Mucosa of rectum (tissue), 2 donors: Measurements from ENCODE around the gene TCEAL9.
"Not testable (repeated sequence)": the region's sequence is repeated elsewhere in the genome, so short reads cannot be mapped to it uniquely, and the experiment has no call there.

Experiments used
- H3K27ac ChIP-seq, 2 donors: one replicate each; pipeline ENCODE4 v1.7.0; 2013; ENCODE audit warnings: inconsistent platforms in 2 of 2, low read depth in 2 of 2, low read length in 2 of 2
- H3K27me3 ChIP-seq, 2 donors: one replicate each; pipeline ENCODE4 v1.7.0; 2013; ENCODE audit warnings: low read length in 2 of 2; ENCODE audit not compliant: control insufficient read depth in 2 of 2, insufficient read depth in 2 of 2
- H3K36me3 ChIP-seq, 2 donors: one replicate each; pipeline ENCODE4 v1.7.0; 2013; ENCODE audit warnings: low read length in 2 of 2; ENCODE audit not compliant: control insufficient read depth in 2 of 2, insufficient read depth in 2 of 2
- H3K4me1 ChIP-seq, 2 donors: one replicate each; pipeline ENCODE4 v1.7.0; 2013; ENCODE audit warnings: low read length in 2 of 2, mild to moderate bottlenecking in 1 of 2; ENCODE audit not compliant: control insufficient read depth in 2 of 2, insufficient read depth in 2 of 2
- H3K4me3 ChIP-seq, 2 donors: one replicate each; pipeline ENCODE4 v1.7.0; 2013; ENCODE audit warnings: low read length in 2 of 2
- H3K9ac ChIP-seq, 2 donors: one replicate each; pipeline ENCODE4 v1.7.0; 2013; ENCODE audit warnings: low read length in 2 of 2, low read depth in 1 of 2, mild to moderate bottlenecking in 1 of 2
- H3K9me3 ChIP-seq, 2 donors: one replicate each; pipeline ENCODE4 v1.7.0; 2013; ENCODE audit warnings: low read length in 2 of 2; ENCODE audit not compliant: control insufficient read depth in 2 of 2
- donor health status: healthy.
- donor health status: Normal muscosa, but diverticular disease.

Gene TCEAL9

DNA sequence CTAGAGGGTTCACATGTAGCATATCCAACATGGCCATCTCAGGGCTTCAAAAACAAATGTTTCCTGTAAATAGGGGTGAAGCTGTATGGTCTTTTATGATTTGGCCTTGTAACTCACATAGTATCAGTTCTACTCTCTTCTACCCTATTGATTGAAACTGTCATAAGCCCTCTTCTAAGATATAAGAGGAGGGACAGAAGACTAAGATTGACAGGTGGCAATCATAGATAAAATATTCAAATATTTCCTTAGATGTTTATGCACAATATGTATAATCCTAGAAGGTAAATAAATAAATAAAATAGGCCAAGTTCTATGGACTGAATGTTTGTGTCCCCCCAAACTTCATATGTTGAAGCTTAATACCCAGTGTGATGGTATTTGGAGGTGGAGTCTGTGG lies 13.2 kb downstream of the TCEAL9 start:
- H3K9me3 ChIP-seq, result no peaks in the 10 kb centered on the region
- H3K4me3 ChIP-seq, result no peak overlapping the region
- H3K27ac ChIP-seq, result no peak overlapping the region
- H3K4me1 ChIP-seq, result no peaks in the 10 kb centered on the region
- H3K9ac ChIP-seq, result no peak overlapping the region
- H3K27me3 ChIP-seq, result peaks cover 0 to 3% of the 10 kb centered on the region in 2 donors
- H3K36me3 ChIP-seq, result no peaks in the 10 kb centered on the region

GRCh38 chrX:103372886-103373285 lies 16.6 kb downstream of the TCEAL9 start:
- no peaks in the 10 kb centered on the region for H3K4me1 ChIP-seq
- H3K27me3 ChIP-seq, result no peaks in the 10 kb centered on the region
- no peak overlapping the region for H3K27ac ChIP-seq
- no peaks in the 10 kb centered on the region for H3K36me3 ChIP-seq
- H3K4me3 ChIP-seq, result no peak overlapping the region
- H3K9me3 ChIP-seq, result no peaks in the 10 kb centered on the region
- no peak overlapping the region for H3K9ac ChIP-seq

GRCh38 chrX:103373581-103373980 lies 17.3 kb downstream of the TCEAL9 start:
- no peak overlapping the region for H3K9ac ChIP-seq
- no peaks in the 10 kb centered on the region for H3K27me3 ChIP-seq
- no peaks in the 10 kb centered on the region for H3K36me3 ChIP-seq
- no peak overlapping the region for H3K4me3 ChIP-seq
- H3K4me1 ChIP-seq, result no peaks in the 10 kb centered on the region
- no peak overlapping the region for H3K27ac ChIP-seq
- no peaks in the 10 kb centered on the region for H3K9me3 ChIP-seq

DNA sequence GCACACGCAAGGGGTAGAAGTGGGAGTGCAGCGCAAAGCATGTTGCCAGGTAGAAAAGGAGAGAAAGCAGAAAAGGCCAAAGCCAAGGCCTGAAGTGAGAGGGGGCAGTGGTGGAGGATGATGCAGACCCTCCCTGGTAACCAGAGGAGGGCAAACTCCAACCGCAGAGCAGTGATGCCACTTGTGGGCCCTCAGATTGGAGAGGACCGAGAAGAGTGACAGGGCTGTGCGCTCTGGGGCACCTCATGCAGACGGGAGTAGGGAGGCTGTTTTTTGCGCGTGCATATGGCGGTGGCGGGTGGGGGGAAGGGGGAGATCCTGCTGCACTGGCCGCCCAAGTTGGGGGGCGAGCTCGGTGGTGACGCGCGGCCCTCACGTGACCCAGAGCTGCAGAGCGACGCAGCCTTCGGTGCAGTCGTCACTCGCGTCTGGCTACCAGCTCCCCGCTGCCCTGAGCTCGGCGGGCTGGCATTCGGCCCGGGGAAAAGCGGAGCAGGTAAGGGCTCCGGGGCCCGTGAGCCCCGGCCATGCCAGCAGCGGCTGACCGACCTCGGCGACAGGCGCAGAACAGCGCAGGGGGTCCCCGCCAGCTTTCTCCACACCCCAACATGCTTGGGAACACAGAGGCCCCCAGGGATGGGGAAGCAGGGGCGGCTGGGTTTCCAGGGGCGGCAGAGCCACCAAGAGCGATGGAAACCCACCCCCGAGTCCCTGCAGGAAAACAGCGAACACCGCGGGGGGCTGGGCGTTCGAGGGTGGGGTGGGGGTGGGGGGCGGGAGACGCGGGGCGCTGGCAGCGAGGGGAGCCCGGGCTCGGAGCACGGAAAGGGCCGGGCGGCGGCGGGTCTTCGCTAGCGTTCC lies 20.0 kb downstream of the TCEAL9 start, which contains the start of gene BEX3:
Gene BEX3, plus strand, starts transcription at position 421 of the 861 bp plus-strand sequence. CDS start 984 bp downstream, outside the sequence.
- no peaks in the 10 kb centered on the region for H3K4me1 ChIP-seq
- peak within 1 kb of the TSS; percentile 20 to 61 for H3K27ac ChIP-seq
- no peaks in the 10 kb centered on the region for H3K36me3 ChIP-seq
- peak within 1 kb of the TSS; percentile 47 to 62 for H3K9ac ChIP-seq
- H3K4me3 ChIP-seq, result peak within 1 kb of the TSS; percentile 57 to 63
- no peaks in the 10 kb centered on the region for H3K27me3 ChIP-seq
- H3K9me3 ChIP-seq, result no peaks in the 10 kb centered on the region

- H3K36me3 ChIP-seq, result no peaks in the 10 kb centered on the region
- no peaks in the 10 kb centered on the region for H3K27me3 ChIP-seq
- H3K4me1 ChIP-seq, result no peaks in the 10 kb centered on the region
- H3K9me3 ChIP-seq, result no peaks in the 10 kb centered on the region
- no peak overlapping the region for H3K27ac ChIP-seq
- H3K9ac ChIP-seq, result no peak overlapping the region
- H3K4me3 ChIP-seq, result peak overlapping the region; percentile 51 to 63
These were observed 20.6 kb downstream of the TCEAL9 start for GRCh38 chrX:103376979-103377324.

GRCh38 chrX:103378990-103379389 lies 22.7 kb downstream of the TCEAL9 start:
- Histone ChIP-seq H3K36me3 (no peaks in the 10 kb centered on the region), H3K4me1 (no peaks in the 10 kb centered on the region), H3K9me3 (no peaks in the 10 kb centered on the region), H3K4me3 (no peak overlapping the region), H3K9ac (no peak overlapping the region), H3K27ac (no peak overlapping the region), H3K27me3 (no peaks in the 10 kb centered on the region)

GRCh38 chrX:103382877-103383276 lies 26.6 kb downstream of the TCEAL9 start:
- no peak overlapping the region for H3K27ac ChIP-seq

DNA sequence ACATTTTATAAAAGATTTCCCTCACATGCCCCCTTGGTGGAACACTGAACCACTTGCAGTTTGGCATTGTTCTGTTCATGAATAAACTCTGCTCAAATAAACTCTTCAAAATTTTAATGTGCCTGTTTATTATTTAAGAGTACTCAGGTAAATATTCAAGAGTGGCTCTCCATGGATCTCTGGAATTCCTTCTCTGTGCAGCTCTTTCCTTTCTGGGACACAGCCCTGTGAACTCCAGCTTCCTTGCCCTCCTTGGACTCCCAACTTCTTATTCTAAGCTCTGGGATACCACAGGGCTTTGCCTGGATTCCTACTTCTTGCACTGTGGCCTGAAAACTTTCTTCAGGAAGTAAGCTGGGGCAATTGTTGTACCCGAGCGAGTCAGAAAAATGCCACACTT lies 28.4 kb downstream of the TCEAL9 start:
- Histone ChIP-seq H3K4me3 (no peak overlapping the region), H3K36me3 (no peaks in the 10 kb centered on the region), H3K9ac (no peak overlapping the region), H3K27ac (no peak overlapping the region), H3K9me3 (no peaks in the 10 kb centered on the region), H3K27me3 (no peaks in the 10 kb centered on the region), H3K4me1 (no peaks in the 10 kb centered on the region)

More at GRCh38 chrX:103382877-103383276, 26.6 kb downstream of the TCEAL9 start:
- Histone ChIP-seq H3K36me3 (no peaks in the 10 kb centered on the region), H3K4me3 (no peak overlapping the region), H3K27me3 (no peaks in the 10 kb centered on the region), H3K9ac (no peak overlapping the region), H3K4me1 (no peaks in the 10 kb centered on the region), H3K9me3 (no peaks in the 10 kb centered on the region)

DNA sequence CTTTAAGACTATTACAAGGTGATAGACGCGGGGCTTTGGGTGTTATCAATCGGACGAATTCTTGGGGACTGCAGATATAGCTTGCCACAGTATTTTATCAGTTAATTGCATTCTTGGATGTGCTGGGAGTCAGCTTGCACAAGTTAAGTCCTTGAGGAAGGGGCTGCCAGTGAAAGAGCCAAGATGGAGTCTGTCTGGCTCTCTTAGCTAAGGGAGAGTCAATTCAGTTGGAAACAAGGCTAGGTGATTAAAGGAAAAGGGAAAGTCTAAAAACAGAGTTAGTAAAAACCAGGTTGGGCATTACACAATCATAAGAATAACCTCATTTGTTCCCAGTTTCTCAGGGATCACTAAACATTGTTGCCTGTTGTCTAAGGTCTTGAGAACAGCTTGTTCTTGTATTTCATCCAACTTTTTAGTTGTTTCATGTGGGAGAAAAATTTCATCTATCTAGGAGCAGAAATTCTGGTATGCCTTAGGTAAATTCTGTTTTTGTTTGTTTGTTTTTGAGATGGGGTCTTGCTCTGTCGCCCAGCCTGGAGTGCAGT lies 29.1 kb downstream of the TCEAL9 start:
- H3K27me3 ChIP-seq, H3K27ac ChIP-seq, H3K4me1 ChIP-seq, H3K9me3 ChIP-seq, H3K4me3 ChIP-seq, H3K9ac ChIP-seq, H3K36me3 ChIP-seq: not testable (repeated sequence)

GRCh38 chrX:103386332-103386731 lies 30.0 kb downstream of the TCEAL9 start:
- H3K27ac ChIP-seq, result no peak overlapping the region
- no peaks in the 10 kb centered on the region for H3K27me3 ChIP-seq
- H3K36me3 ChIP-seq, result no peaks in the 10 kb centered on the region
- H3K4me1 ChIP-seq, result no peaks in the 10 kb centered on the region
- no peak overlapping the region for H3K9ac ChIP-seq
- H3K9me3 ChIP-seq, result no peaks in the 10 kb centered on the region
- no peak overlapping the region for H3K4me3 ChIP-seq
